HEK293 (cell line): Measurements from ENCODE around the gene CPEB2.

Source experiments
- CTCF ChIA-PET: fragments of 350-600 bp; formaldehyde crosslinking; extraction: SDS; loops from one replicate; lab custom pipeline; 2021; ENCODE audit warnings: antibody characterized with exemption; lab: Yijun Ruan, JAX
- POLR2A ChIA-PET: fragments of 300-600 bp; formaldehyde crosslinking; extraction: SDS; loops from one replicate; lab custom pipeline; 2020; ENCODE audit warnings: antibody characterized with exemption, inconsistent platforms; lab: Yijun Ruan, JAX
- H3K27ac ChIP-seq: fragments of 200-500 bp; sonication (Bioruptor generic); 2 replicates; pipeline ENCODE4 v1.5.1; 2014; ENCODE audit warnings: low read depth, low read length, control low read depth, inconsistent platforms; ENCODE audit errors: extremely low read depth
- H3K36me3 ChIP-seq, 2 experiments: fragments of 200-500 bp in 1 of 2; sonication (Bioruptor generic) in 1 of 2; 1 replicate in 1 of 2; 2 replicates in 1 of 2; pipeline ENCODE4 v1.5.1; 2014 to 2017; ENCODE audit warnings: inconsistent platforms in 2 of 2, low read length in 2 of 2; ENCODE audit not compliant: control insufficient read depth in 2 of 2, insufficient read depth in 1 of 2
- H3K4me1 ChIP-seq: fragments of 200-500 bp; sonication (Bioruptor generic); 2 replicates; pipeline ENCODE4 v1.5.1; 2014; ENCODE audit warnings: mild to moderate bottlenecking, low read length, inconsistent platforms; ENCODE audit not compliant: control insufficient read depth, insufficient read depth
- H3K4me3 ChIP-seq: 2 replicates; pipeline ENCODE4 v1.5.1; 2011; ENCODE audit warnings: low read depth, mild to moderate bottlenecking, control low read depth, low read length, moderate library complexity
- H3K9me3 ChIP-seq: fragments of 200-500 bp; sonication (Bioruptor generic); 2 replicates; pipeline ENCODE4 v1.5.1; 2014; ENCODE audit warnings: low read depth, low read length, inconsistent platforms; ENCODE audit not compliant: control insufficient read depth, insufficient read depth
- AEBP2 ChIP-seq: fragments of 450-650 bp; formaldehyde crosslinking; IDR thresholded peaks from 2 replicates; pipeline ENCODE4 v1.5.1; 2016; ENCODE audit warnings: missing biosample characterization, missing genetic modification characterization, borderline replicate concordance
- EGR2 ChIP-seq: fragments of 450-650 bp; formaldehyde crosslinking; IDR thresholded peaks from 2 replicates; pipeline ENCODE4 v1.5.1; 2016; ENCODE audit warnings: low read depth, missing biosample characterization, missing genetic modification characterization
- GLIS2 ChIP-seq: fragments of 450-650 bp; formaldehyde crosslinking; IDR thresholded peaks from 2 replicates; pipeline ENCODE4 v1.5.1; 2016; ENCODE audit warnings: missing biosample characterization, missing genetic modification characterization
- PRDM1 ChIP-seq: fragments of 450-650 bp; formaldehyde crosslinking; IDR thresholded peaks from 2 replicates; pipeline ENCODE4; 2016; ENCODE audit warnings: missing biosample characterization, missing genetic modification characterization
- PRDM4 ChIP-seq: fragments of 450-650 bp; formaldehyde crosslinking; IDR thresholded peaks from 2 replicates; pipeline ENCODE4 v1.5.1; 2017; ENCODE audit warnings: missing biosample characterization, missing genetic modification characterization
- TSHZ1 ChIP-seq: fragments of 450-650 bp; formaldehyde crosslinking; IDR thresholded peaks from 2 replicates; pipeline ENCODE4 v1.5.1; 2016; ENCODE audit warnings: missing biosample characterization, missing genetic modification characterization, borderline replicate concordance
- ZFHX2 ChIP-seq: fragments of 450-650 bp; formaldehyde crosslinking; conservative IDR thresholded peaks from 2 replicates; pipeline ENCODE4 v1.5.1; 2016; ENCODE audit warnings: missing biosample characterization, missing genetic modification characterization
- ZFP37 ChIP-seq: fragments of 450-650 bp; formaldehyde crosslinking; IDR thresholded peaks from 2 replicates; pipeline ENCODE4 v1.5.1; 2016; ENCODE audit warnings: missing biosample characterization, missing genetic modification characterization
- ZNF398 ChIP-seq: fragments of 450-650 bp; formaldehyde crosslinking; IDR thresholded peaks from 2 replicates; pipeline ENCODE4 v1.5.1; 2017; ENCODE audit warnings: missing biosample characterization, missing genetic modification characterization
- ZNF513 ChIP-seq: fragments of 450-650 bp; IDR thresholded peaks from 2 replicates; pipeline ENCODE4 v1.5.1; 2018; ENCODE audit warnings: missing biosample characterization, missing genetic modification characterization
- ZNF670 ChIP-seq: fragments of 450-650 bp; formaldehyde crosslinking; IDR thresholded peaks from 2 replicates; pipeline ENCODE4 v1.5.1; 2016; ENCODE audit warnings: missing biosample characterization, missing genetic modification characterization, low read depth
- ZNF792 ChIP-seq: fragments of 450-650 bp; formaldehyde crosslinking; IDR thresholded peaks from 2 replicates; pipeline ENCODE4 v1.5.1; 2016; ENCODE audit warnings: missing biosample characterization, missing genetic modification characterization

CPEB2 gene

GRCh38 chr4:15100380-15100779, 98.1 kb downstream of the CPEB2 start (continued):
- TF ChIP-seq AEBP2 (tag by site-specific recombination) (no peak), EGR2 (tag by site-specific recombination) (no peak)

- ChIA-PET POLR2A (no interaction called here), CTCF (no interaction called here)
- H3K9me3 ChIP-seq = no peaks in the 10 kb centered on the region
- no peak overlapping the region for H3K27ac ChIP-seq
- H3K36me3 ChIP-seq = no peaks in the 10 kb centered on the region
- no peaks in the 10 kb centered on the region for H3K4me1 ChIP-seq
- no peak overlapping the region for H3K4me3 ChIP-seq
- TF ChIP-seq AEBP2 (tag by site-specific recombination) (no peak), ZNF792 (tag by site-specific recombination) (no peak), PRDM1 (tag by site-specific recombination) (no peak), GLIS2 (no peak), ZNF398 (tag by site-specific recombination) (no peak), PRDM4 (tag by site-specific recombination) (no peak), ZFHX2 (tag by site-specific recombination) (no peak), ZNF670 (tag by site-specific recombination) (no peak), EGR2 (tag by site-specific recombination) (no peak)
Measured at GRCh38 chr4:15100994-15101695, 98.9 kb downstream of the CPEB2 start.

GRCh38 chr4:15104825-15105224, 102.5 kb downstream of the CPEB2 start:
- Histone ChIP-seq H3K4me3 (no peak overlapping the region), H3K27ac (no peak overlapping the region), H3K9me3 (no peaks in the 10 kb centered on the region), H3K4me1 (no peaks in the 10 kb centered on the region), H3K36me3 (no peaks in the 10 kb centered on the region)
- ChIA-PET CTCF (interaction anchor here (0.6 kb wide), 1 partner anchor 479 kb away, joined by 4 read pairs; no protein-coding TSS in a partner anchor), POLR2A (no interaction called here)
- no peak for TF ChIP-seq TSHZ1 (tag by site-specific recombination)
- no peak for TF ChIP-seq ZNF513 (tag by site-specific recombination)
- TF ChIP-seq ZFP37 (tag by site-specific recombination) = no peak
